DLD1 (cell line): ENCODE measurements around the gene SETBP1.

Experiments used
- in situ Hi-C: cut with HindIII; loops from 2 replicates; pipeline ENCODE4 v1.10.0; 2017; ENCODE audit warnings: low sequenced_read_pairs

Gene SETBP1

GRCh38 chr18:44754567-44754966 lies 73.9 kb downstream of the SETBP1 start:
- in situ Hi-C loops = no loop called here

- in situ Hi-C loops = no loop called here
Measured at GRCh38 chr18:44758861-44759631, 78.4 kb downstream of the SETBP1 start.

- in situ Hi-C loops = no loop called here
Measured at GRCh38 chr18:44759925-44760342, 79.2 kb downstream of the SETBP1 start.

GRCh38 chr18:44761812-44762211 lies 81.1 kb downstream of the SETBP1 start:
- in situ Hi-C loops = no loop called here

GRCh38 chr18:44763327-44763726 lies 82.6 kb downstream of the SETBP1 start:
- in situ Hi-C loops = no loop called here

- in situ Hi-C loops = no loop called here
Measured at GRCh38 chr18:44764863-44765262, 84.2 kb downstream of the SETBP1 start.

- in situ Hi-C loops = no loop called here
Measured at GRCh38 chr18:44765456-44765855, 84.8 kb downstream of the SETBP1 start.

GRCh38 chr18:44766450-44766849 lies 85.8 kb downstream of the SETBP1 start:
- in situ Hi-C loops = no loop called here

GRCh38 chr18:44767807-44768206 lies 87.1 kb downstream of the SETBP1 start:
- in situ Hi-C loops = no loop called here

GRCh38 chr18:44770641-44771040 lies 90.0 kb downstream of the SETBP1 start:
- in situ Hi-C loops = no loop called here

GRCh38 chr18:44771572-44771955 lies 90.9 kb downstream of the SETBP1 start:
- in situ Hi-C loops = no loop called here

GRCh38 chr18:44771956-44772917 lies 91.5 kb downstream of the SETBP1 start:
- in situ Hi-C loops = no loop called here

- in situ Hi-C loops = no loop called here
Measured at GRCh38 chr18:44773640-44774155, 93.0 kb downstream of the SETBP1 start.

GRCh38 chr18:44774191-44774590 lies 93.5 kb downstream of the SETBP1 start:
- in situ Hi-C loops = no loop called here

- in situ Hi-C loops = no loop called here
Measured at GRCh38 chr18:44777457-44778192, 96.9 kb downstream of the SETBP1 start.

- in situ Hi-C loops = no loop called here
Measured at GRCh38 chr18:44778788-44779187, 98.1 kb downstream of the SETBP1 start.

- in situ Hi-C loops = no loop called here
Measured at GRCh38 chr18:44779753-44780292, 99.1 kb downstream of the SETBP1 start.

- in situ Hi-C loops = no loop called here
Measured at GRCh38 chr18:44781886-44782285, 101.2 kb downstream of the SETBP1 start.

GRCh38 chr18:44782617-44783016 lies 101.9 kb downstream of the SETBP1 start:
- in situ Hi-C loops = no loop called here

GRCh38 chr18:44783371-44783770 lies 102.7 kb downstream of the SETBP1 start:
- in situ Hi-C loops = no loop called here

GRCh38 chr18:44786257-44786656 lies 105.6 kb downstream of the SETBP1 start:
- in situ Hi-C loops = no loop called here
